ENCODE measurements around the gene QRICH1. TPM values are rescaled to one million over a fixed set of nuclear protein-coding genes. Genes with fewer than 3 reads are reported as not detected.

Gene QRICH1
- total RNA-seq, 4 donors from 2014 or later = 61.1 to 132 (median 99.7) TPM

DNA sequence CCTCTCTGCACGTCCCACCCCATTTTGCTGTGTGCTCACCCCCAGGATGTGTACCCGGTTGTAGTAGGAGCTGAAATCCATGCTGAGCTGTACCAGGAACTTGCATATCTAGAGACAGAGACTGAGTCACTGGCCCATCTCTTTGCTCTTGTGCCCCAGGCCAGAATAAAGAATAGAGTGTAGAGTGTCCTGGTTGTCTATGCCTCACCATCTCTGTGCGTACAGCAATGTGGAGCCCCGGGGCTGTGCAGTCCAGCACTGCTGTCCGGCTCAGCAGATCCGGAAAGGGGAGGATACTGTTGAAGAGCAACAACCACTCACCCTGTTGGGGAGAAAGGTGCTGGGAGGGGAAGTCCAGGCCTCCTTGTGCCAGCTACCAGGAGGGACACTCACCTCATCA lies 78.1 kb downstream of the QRICH1 start:
- H3K4me3 ChIP-seq = no peak overlapping the region
- H3K27me3 ChIP-seq = no peaks in the 10 kb centered on the region
- no peaks in the 10 kb centered on the region for H3K9me3 ChIP-seq
- TF ChIP-seq POLR2A (IDR thresholded peaks at IDR 0.05) (no peak), CTCF (IDR thresholded peaks at IDR 0.05) (no peak)
- no peak for DNase-seq
- no peak overlapping the region for H3K27ac ChIP-seq
- peaks cover 0 to 51% (median 0%) of the 10 kb centered on the region in 3 donors for H3K36me3 ChIP-seq
- peaks cover 0 to 42% (median 20%) of the 10 kb centered on the region in 4 donors for H3K4me1 ChIP-seq

DNA sequence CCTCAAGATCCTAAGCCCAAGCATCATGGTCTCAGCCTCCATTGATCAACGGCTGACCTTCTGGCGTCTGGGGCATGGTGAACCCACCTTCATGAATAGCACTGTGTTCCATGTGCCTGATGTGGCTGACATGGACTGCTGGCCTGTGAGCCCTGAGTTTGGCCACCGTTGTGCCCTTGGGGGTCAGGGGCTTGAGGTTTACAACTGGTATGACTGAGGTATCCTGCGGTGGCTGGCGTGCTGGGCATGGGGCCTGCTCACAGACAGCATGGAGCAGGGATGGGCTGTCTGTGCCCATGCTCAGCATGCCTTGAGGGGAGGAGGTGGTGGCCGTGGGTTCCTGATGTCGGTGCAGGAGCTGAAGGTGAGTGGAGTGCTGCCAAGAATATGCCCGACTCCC lies 78.8 kb downstream of the QRICH1 start:
- Histone ChIP-seq H3K36me3 (peaks cover 0 to 51% (median 0%) of the 10 kb centered on the region in 3 donors), H3K9me3 (no peaks in the 10 kb centered on the region), H3K4me3 (no peak overlapping the region), H3K4me1 (peaks cover 0 to 36% (median 14%) of the 10 kb centered on the region in 4 donors), H3K27me3 (no peaks in the 10 kb centered on the region), H3K27ac (no peak overlapping the region)
- DNase-seq = no peak
- TF ChIP-seq CTCF (IDR thresholded peaks at IDR 0.05) = no peak
- TF ChIP-seq POLR2A (IDR thresholded peaks at IDR 0.05) = no peak

DNA sequence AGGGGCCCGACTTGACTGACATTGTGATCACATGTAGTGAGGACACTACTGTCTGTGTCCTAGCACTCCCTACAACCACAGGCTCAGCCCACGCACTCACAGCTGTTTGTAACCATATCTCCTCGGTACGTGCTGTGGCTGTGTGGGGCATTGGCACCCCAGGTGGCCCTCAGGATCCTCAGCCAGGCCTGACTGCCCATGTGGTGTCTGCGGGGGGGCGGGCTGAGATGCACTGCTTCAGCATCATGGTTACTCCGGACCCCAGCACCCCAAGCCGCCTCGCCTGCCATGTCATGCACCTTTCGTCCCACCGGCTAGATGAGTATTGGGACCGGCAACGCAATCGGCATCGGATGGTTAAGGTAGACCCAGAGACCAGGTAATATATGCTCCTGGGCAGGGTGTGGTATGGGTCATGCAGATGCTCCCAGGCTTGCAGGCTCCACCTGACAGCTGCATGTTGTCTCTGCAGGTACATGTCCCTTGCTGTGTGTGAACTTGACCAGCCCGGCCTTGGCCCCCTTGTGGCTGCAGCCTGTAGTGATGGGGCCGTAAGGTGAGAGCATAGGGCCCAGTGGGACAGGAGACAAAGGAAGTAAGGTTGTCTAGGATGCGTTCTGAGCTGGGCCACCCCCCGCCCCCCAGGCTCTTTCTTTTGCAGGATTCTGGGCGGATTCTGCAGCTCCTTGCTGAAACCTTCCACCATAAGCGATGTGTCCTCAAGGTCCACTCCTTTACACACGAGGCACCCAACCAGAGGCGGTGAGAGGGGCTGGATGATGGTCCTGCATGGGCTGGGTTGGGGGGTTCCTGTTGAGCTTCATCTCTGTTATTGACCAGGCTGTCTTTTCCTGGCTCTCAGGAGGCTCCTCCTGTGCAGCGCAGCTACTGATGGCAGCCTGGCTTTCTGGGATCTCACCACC lies 79.9 kb downstream of the QRICH1 start:
- peaks cover 0 to 51% (median 0%) of the 10 kb centered on the region in 3 donors for H3K36me3 ChIP-seq
- H3K27ac ChIP-seq = no peak overlapping the region
- H3K9me3 ChIP-seq = no peaks in the 10 kb centered on the region
- TF ChIP-seq POLR2A (IDR thresholded peaks at IDR 0.05) (no peak), CTCF (IDR thresholded peaks at IDR 0.05) (peak; percentile 30 to 72 (median 56))
- DNase-seq = peak; percentile 51 to 79 (median 77)
- H3K4me1 ChIP-seq = peaks cover 0 to 26% (median 9%) of the 10 kb centered on the region in 4 donors
- H3K4me3 ChIP-seq = no peak overlapping the region
- H3K27me3 ChIP-seq = no peaks in the 10 kb centered on the region

GRCh38 chr3:49013113-49013737 lies 80.6 kb downstream of the QRICH1 start:
- Histone ChIP-seq H3K4me1 (peaks cover 0 to 28% (median 9%) of the 10 kb centered on the region in 4 donors), H3K36me3 (peaks cover 0 to 51% (median 0%) of the 10 kb centered on the region in 3 donors), H3K4me3 (no peak overlapping the region), H3K9me3 (no peaks in the 10 kb centered on the region), H3K27ac (no peak overlapping the region), H3K27me3 (no peaks in the 10 kb centered on the region)
- TF ChIP-seq CTCF (IDR thresholded peaks at IDR 0.05) (no peak), POLR2A (IDR thresholded peaks at IDR 0.05) (no peak)
- DNase-seq = no peak

DNA sequence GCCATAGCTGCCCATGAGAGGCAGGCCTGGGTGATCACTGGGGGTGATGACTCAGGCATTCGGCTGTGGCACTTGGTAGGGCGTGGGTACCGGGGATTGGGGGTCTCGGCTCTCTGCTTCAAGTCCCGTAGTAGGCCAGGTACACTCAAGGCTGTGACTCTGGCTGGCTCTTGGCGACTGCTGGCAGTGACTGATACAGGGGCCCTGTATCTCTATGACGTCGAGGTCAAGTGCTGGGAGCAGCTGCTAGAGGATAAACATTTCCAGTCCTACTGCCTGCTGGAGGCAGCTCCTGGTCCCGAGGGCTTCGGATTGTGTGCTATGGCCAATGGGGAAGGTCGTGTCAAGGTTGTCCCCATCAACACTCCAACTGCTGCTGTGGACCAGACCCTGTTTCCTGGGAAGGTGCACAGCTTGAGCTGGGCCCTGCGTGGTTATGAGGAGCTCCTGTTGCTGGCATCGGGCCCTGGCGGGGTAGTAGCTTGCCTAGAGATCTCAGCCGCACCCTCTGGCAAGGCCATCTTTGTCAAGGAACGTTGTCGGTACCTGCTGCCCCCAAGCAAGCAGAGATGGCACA lies 81.3 kb downstream of the QRICH1 start:
- no peak for TF ChIP-seq CTCF (IDR thresholded peaks at IDR 0.05)
- no peak for TF ChIP-seq POLR2A (IDR thresholded peaks at IDR 0.05)
- Histone ChIP-seq H3K4me1 (peaks cover 0 to 27% (median 7%) of the 10 kb centered on the region in 4 donors), H3K36me3 (peaks cover 0 to 51% (median 0%) of the 10 kb centered on the region in 3 donors), H3K4me3 (no peak overlapping the region), H3K27ac (no peak overlapping the region), H3K9me3 (no peaks in the 10 kb centered on the region), H3K27me3 (no peaks in the 10 kb centered on the region)
- no peak for DNase-seq
